A673 (cell line): ENCODE data around the gene FOXO3.

Experiments
- EZH2 ChIP-seq: fragments of 200-600 bp; sonication (generic); IDR thresholded peaks from 2 replicates; pipeline ENCODE4 v1.6.1; 2017; ENCODE audit warnings: borderline replicate concordance, low read depth, mild to moderate bottlenecking, mixed read lengths, antibody characterized with exemption, low read length; ENCODE audit not compliant: poor library complexity, severe bottlenecking
- TF ChIP-seq, protein P1 (sequence below): fragments of 300-800, 200-600 bp; sonication (generic); conservative IDR thresholded peaks from 2 replicates; pipeline ENCODE4 v1.5.1; 2017; ENCODE audit warnings: low read depth, mild to moderate bottlenecking, antibody characterized with exemption, low read length, moderate library complexity, mixed read lengths

DNA sequence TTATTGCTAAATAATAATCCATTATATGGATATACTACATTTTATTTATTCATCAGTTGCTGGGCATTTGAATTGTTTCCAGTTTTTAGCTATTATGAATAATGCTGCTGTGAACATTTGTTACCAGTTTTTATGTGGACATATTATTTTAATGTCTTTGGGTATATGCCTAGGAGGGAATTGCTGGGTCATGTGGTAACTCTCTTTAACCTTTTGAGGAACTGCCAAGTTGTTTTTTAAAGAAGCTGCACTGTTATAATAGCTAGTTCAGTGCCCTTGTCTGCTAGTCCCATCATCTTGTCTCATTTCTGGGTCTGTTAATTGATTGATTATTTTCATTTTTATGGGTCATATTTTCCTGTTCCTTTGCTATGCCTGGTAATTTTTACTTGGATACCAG is 56.3 kb downstream of the FOXO3 start:
- TF ChIP-seq, protein P1, sequence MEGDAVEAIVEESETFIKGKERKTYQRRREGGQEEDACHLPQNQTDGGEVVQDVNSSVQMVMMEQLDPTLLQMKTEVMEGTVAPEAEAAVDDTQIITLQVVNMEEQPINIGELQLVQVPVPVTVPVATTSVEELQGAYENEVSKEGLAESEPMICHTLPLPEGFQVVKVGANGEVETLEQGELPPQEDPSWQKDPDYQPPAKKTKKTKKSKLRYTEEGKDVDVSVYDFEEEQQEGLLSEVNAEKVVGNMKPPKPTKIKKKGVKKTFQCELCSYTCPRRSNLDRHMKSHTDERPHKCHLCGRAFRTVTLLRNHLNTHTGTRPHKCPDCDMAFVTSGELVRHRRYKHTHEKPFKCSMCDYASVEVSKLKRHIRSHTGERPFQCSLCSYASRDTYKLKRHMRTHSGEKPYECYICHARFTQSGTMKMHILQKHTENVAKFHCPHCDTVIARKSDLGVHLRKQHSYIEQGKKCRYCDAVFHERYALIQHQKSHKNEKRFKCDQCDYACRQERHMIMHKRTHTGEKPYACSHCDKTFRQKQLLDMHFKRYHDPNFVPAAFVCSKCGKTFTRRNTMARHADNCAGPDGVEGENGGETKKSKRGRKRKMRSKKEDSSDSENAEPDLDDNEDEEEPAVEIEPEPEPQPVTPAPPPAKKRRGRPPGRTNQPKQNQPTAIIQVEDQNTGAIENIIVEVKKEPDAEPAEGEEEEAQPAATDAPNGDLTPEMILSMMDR = no peak
- no peak for TF ChIP-seq EZH2
